ENCODE data around the gene ACSM6.
"Not testable (repeated sequence)": the region's sequence is repeated elsewhere in the genome, so short reads cannot be mapped to it uniquely, and the experiment has no call there.

The ACSM6 gene

DNA sequence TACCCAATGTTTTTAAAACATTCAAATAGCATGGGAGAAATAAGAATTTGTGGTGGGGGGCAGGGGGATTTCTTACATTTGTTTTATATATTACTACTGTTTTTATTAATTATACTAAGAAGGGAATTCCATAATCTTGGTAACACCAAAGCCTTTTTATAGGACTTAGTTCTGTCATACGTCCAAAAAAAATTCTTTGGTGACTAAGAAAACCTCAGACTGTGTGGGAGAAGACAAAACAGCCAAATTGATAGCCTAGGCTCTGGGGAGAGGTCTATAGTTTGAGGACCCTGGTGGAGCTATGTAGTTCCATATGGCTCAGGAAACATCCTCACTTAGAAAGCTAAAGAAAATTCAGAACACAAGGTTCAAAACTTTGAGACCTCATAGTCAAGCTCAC, 23.4 kb downstream of the ACSM6 start:
- DNase-seq, result no peak

DNA sequence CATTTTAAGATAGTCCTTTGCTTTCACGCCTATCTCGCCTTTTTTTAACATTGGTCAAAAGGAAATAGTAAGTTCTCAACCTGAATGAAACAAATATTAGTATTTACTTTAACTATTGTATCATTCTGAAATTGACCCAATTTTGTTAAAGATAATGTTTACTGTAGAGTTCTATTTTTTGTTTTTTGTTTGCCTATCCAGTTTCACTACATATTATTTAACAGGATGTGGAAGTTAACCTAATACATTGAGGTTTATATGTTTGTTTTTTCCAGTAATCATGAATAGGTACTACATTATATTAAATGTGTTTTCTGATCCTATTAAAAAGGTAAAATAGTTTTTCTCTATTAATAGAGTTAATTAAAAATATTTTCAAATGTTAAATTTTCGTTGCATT, 26.5 kb downstream of the ACSM6 start:
- DNase-seq, result no peak

DNA sequence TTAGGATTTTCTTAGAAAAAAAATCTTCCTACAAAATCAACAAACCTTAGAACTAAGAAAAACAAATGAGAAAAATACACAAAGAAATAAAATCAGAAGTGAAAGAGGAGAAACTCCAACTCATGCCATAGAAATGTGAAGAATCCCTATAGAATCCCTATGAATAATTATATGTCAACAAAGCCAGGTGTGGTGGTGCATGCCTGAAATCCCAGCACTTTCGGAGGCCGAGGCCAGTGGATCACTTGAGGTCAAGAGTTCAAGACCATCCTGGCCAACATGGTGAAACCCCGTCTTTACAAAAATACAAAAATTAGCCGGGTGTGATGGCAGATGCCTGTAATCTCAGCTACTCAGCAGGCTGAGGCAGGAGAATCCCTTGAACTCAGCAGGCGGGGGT, 27.1 kb downstream of the ACSM6 start:
- DNase-seq, result no peak

DNA sequence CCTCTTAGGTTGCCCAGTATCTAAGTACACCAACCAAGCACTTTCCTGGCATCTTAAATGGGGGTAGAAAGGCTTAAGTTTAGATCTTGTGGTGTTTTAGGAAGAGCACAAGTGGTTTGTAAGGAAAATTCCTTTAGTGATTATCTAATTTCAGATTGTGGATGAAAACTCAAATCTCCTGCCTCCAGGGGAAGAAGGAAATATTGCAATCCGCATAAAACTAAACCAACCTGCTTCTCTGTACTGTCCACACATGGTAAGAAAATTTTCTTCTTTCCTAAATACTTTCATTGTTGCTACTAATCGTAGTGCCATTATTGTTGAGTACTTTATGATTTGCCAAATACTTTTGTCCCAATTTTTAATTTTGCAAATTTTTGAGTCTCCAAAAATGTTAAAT, 31.1 kb downstream of the ACSM6 start:
- no peak for DNase-seq

DNA sequence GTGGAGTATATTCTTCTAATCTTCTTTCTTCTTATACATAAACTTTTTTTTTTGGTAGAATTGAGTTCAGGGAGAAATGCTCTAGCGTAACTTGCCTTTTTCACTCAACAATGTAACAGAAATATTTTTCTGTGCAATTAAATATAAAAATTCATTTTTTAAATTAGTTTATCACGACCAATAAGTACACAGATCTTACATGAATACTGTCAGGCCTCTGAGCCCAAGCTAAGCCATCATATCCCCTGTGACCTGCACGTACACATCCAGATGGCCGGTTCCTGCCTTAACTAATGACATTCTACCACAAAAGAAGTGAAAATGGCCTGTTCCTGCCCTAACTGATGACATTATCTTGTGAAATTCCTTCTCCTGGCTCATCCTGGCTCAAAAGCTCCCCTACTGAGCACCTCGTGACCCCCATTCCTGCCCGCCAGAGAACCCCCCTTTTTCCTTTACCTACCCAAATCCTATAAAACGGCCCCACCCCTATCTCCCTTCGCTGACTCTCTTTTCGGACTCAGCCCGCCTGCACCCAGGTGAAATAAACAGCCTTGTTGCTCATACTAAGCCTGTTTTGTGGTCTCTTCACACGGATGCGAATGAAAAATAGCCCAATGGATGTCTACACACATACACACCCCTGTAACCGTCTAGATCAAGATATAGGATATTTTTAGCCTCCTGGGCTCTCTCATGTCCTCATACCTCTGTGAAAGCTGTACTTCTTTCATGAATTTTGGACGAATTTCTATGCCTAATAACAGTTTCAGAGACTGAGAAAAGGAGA, 35.1 kb downstream of the ACSM6 start:
- not testable (repeated sequence) for DNase-seq

DNA sequence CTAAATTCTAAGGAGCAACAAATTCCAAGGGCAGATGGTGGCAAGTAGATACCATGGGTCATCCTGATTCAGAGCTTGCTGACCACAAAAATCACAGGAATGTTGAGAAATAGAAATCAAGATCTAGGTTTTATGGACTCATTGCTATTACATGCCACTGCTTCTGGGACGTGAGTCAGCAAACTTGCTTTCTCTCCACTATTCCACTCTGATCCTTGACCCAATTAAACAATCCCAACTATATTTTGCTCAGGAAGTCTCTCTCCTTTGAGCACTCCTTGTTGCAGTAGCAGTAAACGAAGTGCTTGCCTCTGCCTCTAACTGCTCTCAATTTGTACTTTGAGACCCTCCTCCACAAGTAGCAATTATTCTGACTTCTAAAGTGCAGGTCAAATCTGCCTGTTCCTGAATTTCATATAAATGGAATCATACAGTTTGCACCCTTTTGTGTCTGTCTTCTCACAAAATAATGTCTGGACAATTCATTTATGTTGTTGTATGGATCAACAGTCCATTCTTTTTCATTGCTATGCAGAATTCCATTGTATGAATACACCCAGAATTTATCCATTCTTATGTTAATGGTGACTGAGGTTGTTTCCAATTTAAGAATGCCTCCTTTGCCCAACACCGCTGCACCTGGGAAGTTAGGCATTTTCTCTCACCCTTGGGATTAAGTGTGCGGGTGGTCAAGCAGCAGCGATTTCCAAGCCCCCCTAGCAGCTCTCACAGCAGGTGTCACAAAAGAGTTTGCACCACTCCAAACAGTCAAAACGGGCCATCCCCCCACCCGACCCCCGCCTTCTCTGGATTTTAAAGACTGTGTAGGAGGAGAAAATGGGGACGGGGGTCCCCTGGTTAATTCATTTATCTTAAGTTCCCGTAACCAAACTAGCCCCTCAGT, 35.9 kb downstream of the ACSM6 start:
- no peak for DNase-seq

DNA sequence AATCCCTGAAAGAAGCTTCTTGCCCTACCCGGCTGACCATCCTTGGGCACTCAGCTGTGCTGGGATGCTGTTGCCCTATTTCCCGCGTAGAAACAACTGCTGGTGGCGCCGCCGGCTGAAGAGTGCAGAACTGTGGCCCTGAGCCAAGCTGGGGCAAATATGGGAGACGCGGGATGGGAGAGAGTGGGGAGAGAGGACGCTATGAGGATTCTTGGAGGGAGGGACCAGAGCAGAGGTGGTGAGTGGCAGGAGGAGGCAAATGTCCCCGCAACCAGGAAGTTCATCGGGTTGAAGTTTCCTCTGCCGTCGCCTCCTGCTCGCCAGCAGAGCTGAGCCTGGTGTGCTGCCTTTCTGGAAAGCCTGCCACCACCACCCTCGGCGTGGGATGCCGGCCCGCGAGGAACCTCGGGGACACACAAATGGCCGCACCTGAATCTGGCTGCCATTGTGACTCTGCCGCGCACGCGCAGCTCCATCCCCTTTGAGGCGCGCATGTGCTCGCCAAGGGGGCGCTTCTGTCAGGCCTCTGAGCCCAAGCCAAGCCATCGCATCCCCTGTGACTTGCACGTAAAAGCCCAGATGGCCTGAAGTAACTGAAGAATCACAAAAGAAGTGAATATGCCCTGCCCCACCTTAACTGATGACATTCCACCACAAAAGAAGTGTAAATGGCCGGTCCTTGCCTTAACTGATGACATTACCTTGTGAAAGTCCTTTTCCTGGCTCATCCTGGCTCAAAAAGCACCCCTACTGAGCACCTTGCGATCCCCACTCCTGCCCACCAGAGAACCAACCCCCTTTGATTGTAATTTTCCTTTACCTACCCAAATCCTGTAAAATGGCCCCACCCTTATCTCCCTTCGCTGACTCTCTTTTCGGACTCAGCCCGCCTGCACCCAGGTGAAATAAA, 36.9 kb downstream of the ACSM6 start:
- DNase-seq, result not testable (repeated sequence)

DNA sequence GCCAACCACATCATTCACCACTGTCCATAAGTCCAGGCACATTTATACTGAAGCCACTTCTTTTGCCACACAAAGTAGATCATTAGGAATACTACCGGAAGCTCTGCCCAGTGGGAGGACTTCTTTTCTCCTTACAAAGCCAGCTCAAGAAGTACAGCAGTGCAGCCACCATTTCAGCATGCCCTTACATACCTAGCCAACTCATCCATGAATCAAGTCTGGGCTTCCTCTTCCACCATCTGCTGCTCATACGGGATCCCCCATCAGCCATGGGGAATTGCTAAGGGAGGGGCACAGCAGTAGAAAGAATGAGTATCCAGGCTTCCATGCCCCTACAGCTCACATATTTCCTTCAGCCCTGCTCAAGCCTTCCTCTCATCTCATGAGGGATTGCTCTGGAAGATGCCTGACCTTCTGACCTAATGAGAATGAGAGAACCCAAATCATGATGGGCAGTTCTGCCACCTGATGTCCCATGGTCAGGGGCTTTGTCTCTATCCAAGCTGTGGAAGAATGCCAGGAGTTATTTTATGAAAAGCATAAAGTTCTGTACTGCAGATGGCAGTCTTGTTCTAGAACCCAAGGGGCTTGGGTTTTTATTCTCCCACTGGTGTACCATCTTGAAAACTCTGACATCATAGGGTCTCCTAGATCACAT, 39.5 kb downstream of the ACSM6 start:
- no peak for DNase-seq

DNA sequence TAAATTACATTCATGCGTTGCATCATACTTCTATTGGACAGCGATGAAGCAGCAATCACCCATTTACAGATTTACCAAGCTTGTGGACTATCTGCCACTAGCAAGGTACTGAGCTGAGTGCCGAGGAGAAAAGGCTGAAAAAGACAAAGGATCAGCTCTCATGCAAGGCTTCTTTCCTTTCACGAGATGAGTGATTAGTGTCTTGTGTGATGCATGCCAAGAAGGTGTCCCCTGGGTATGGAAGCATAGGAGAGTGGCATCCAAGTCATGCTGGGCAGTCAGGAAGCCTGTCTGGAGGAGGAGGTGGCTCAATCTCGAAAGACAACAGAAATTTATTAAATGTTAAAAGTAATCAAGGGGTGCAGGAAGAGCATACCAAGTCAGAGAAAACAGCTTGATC, 40.9 kb downstream of the ACSM6 start:
- DNase-seq, result no peak

DNA sequence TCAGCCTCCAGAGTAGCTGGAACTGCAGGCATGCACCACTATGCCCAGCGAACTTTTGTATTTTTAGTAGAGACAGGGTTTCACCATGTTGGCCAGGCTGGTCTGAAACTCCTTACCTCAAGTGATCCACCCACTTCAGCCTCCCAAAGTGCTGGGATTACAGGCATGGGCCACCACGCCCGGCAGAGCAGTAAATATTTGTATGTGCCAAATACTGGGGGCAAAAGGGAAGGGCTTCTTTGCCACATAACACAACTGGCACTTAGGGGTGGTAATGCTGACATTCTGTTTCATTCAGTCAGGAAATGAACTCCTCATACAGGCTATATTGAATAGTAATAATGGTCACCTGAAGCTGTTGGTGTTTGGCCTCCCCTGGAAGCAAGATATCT, 41.6 kb downstream of the ACSM6 start:
- no peak for DNase-seq

DNA sequence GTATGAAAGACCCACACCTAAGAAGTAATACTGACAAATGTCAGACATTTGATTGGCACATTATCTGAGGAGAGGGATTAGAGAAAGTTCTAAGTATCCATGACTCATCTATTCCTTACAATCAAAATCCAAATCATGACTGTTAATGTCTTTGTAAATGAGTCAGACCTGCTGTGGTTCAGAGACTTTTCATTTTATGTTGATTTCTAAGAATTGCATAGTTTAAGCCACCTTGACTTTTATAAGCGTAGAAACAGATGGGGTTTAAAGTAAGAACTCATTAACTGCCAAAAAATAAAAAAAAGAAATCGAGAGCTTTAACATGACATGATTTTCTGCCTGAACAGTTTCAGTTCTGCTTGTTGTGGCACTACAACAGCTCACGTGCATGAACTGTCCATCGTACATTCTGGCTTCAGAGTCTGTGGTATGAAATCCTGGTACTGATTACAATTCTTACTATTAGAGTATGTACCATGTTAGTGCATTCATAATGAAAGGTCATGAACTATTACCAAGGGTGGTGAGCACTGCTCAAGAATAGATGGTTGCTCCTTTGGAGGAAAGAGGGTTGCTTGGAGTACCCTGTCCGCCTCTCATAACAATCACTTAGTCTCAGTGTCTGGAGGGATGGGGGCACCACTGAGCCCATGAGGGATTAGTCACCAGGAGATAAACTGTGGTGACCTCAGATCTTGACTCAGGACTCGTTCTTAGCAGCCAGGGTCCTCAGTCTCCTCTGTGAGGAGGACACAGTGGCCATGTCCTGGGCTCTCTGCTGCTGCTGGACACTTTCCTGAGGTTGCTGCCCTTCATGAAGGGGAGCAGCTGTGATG, 42.2 kb downstream of the ACSM6 start:
- peak; percentile 69 for DNase-seq

DNA sequence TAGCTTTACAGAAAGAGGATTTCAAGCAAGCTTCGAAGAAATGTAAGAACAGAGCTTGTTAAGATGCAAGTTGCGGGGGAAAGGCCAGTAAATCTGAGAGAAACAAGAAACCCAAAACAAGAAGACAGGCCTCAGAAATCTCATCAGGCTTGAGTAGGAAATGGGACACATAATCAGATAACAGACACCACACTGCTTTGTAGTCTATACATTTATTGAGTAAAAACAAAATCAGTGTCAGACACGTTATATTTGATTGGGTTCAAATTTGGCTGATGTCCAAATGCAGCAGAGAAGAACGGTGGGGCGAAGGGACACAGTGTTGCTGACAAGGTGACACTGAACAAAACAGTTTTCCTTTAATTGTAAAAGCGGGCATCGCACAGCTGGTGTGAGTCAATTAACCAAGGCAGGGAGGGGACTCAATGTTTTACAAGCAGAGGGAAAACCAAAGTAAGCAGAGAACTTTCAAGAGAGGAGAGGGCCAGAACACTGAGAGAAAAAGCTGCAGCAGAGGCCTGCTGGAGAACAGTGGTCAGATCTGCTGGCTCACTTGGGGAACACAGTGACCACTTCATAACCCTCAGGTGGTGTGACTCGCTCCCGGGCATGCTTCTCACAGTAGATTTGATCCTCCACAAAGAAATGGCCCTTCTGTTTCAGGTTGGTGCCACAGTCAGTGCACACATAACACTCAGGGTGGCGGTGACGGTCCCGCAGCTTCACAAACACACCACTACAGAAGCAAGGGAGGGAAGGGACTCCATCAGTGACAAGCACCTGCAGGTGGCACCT, 43.5 kb downstream of the ACSM6 start:
- no peak for DNase-seq

DNA sequence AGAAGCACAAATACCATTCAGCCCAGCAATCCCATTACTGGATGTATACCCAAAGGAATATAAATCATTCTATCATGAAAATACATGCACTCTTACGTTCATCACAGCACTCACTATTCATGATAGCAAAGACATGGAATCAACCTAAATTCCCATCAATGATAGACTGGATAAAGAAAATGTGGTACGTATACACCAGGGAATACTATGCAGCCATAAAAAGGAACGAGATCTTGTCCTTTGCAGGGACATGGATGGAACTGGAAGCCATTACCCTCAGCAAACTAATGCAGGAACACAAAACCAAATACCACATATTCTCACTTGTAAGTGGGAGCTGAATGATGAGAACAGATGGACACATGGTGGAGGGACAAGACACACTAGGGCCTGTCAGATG, 46.1 kb downstream of the ACSM6 start:
- DNase-seq, result not testable (repeated sequence)

DNA sequence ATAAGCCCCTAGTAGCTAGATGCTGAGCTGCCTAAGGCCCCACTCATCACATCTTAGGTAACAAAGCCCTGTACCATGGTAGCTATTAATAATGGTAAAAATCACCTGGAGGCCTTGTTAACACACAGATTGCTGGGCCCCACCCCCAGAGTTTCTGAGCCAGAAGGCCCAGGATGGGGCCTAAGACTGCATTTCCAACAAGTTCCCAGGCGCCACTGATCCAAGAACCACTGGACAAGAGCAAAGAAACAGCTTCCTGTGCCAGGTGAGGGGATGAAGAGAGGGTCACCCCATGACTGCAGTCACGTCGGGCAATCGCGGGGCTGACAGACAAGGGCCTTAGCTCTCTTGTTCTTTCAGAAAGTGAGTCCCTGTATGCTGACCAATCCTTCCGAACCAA, 46.8 kb downstream of the ACSM6 start:
- DNase-seq, result no peak

DNA sequence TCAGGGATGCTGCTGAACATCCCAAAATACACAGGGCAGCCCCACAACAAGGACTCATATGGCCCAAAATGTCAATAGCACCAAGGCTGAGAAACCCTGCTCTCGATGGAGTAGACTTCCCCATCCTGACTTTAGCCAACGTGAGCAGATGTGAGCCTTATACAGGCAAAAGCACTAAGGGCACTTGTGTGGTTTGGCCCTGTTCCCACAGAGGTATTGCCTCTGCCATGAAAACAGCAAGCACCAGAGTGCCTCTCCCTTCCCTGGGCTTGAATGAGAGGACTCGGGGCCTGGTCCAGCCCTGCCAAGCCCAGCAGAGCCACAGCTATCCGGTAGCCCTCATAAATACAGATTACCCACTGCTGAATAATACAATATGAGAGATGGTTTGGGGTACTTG, 47.5 kb downstream of the ACSM6 start:
- DNase-seq, result no peak

DNA sequence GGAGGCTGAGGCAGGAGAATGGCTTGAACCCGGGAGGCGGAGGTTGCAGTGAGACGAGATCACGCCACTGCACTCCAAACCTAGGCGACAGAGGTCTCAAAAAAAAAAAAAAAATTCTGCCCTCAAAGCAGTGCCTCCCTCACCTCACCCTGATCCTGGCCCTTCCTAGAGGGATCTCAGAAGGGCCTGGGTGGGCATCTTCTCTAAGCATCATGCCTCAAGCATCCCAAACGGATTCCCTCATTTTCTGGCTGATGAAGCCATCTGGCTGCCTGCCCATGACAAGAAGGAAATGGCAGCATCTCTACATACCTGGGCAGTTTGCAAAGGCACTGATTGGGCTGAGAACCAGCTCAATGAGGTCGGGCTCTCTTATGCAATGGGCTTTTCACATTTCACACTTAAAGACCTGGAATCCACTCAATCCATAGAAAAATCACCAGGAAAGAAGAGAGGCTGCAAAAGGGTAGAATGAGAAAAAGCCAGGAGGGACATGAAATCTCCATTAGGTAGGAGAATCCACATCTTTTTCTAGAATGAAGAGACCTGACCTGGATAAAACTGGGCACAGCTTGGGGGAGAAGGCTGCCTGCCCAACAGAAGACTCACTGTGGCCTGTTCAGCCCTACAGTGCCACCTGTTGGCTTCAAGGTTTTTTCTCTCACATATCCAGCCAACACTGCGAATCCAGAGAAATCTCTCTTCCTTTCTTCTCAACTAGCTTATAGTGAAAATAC, 48.7 kb downstream of the ACSM6 start:
- DNase-seq, result peak; percentile 57

DNA sequence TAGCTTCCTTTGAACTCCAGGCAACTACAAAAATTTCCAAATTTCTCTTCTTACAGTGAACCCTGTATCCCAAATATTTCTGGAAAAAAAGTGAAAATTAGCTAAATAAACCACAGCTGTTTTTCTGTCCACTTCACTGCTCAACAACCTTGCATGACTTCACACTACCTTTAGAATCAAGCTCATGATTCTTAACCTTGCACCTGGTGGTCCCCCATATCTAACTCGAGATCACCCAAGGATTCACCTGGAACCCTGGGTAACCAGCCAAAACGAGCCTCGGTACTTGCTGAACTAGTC, 49.2 kb downstream of the ACSM6 start:
- no peak for DNase-seq

DNA sequence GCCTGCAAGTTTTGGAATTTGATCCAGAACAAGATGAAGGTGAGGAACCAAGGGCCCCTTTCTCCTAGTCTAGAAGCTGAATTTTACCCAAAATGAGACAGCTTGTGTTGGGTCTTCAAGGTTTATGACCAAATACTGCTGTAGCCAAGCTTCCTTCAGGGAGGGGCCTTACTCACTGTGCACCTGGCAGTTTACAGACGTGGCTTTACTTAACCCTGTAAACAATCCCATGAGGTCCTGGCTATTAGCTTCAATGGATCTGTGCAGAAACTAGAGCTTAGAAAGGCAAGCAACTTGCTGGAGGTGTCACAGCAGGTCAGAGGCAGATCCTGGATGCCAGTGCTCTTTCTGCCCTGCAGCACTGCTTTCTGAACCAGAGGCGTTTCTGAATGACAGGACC, 50.1 kb downstream of the ACSM6 start:
- no peak for DNase-seq

DNA sequence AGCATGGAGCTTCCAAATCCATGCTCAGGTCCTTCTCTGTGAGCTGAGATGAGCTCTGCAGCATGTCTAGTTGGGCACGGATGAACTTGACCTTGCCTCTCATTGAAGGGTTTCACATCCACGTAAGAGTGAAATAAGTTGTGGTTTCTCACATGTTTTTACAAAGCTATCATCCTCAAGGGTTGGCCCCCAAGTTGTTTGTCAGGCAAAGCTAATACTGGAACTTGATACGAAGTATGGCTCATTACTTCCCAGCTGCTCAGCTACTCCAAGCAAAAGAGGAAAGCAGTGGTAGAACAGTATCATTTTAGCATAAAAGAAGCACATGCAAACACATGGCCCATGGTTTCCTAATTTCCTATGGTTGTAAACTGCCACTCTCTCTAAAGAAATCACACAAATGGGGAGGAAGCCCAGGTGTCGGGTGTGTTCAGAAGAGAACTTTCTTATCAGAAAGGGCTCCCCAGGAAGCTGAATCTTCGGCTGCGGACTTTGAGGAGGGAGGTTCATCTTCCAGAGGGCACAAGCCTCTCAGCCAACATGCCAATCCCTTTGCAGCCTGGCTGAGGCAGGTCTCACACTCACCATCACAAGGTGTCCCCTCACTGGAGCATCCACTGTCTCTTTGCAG, 51.5 kb downstream of the ACSM6 start:
- DNase-seq, result peak; percentile 75

DNA sequence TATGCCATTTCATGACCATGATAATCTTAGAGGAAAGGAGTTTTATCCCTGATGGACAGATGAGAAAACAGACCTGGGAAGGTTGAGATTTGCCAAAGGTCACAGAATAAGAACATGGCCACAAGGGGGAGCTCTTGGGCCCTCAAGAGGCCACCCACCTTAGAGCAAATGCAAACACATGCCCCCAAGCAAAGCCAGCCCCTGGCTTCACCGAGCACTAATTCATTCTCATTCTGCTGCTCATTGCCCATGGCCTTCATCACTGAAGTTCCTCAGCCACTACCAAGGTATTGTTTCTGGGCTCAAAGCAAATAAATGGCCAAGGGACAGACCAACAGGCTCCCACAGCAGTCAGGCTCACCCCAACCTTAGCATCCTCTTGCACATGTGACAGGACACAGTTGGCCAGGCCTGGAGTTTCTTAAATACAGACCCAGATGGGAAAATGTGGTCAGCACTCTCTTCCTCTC, 52.6 kb downstream of the ACSM6 start:
- peak; percentile 75 for DNase-seq

All from activated CD4-positive, alpha-beta T cell treated with anti-CD3 and anti-CD28 coated beads, Interleukin-2, Interleukin-6, amounts not matched to agents 100 ng/mL and 50 ng/mL, durations not matched to agents 16 hours and 8 hours (primary cell).